PC-9 (cell line): ENCODE data around the gene AGL. TPM values are rescaled to one million over a fixed set of nuclear protein-coding genes. Genes with fewer than 3 reads are reported as not detected.

ENCODE experiments used
- BruUV-seq: library from RNA; stranded (reverse); fragments of 400-500 nt; replicated peaks from 2 replicates; lab custom pipeline; 2021; lab: Mats Ljungman, UMichigan
- CTCF ChIA-PET: fragments of 300-600 bp; sonication (Branson Sonifier 250); formaldehyde crosslinking; loops from one replicate; lab custom pipeline; 2022; ENCODE audit warnings: antibody characterized with exemption; lab: Charles Lee
- POLR2A ChIA-PET: fragments of 300-600 bp; sonication (Branson Sonifier 250); formaldehyde crosslinking; loops from one replicate; lab custom pipeline; 2022; ENCODE audit warnings: antibody characterized with exemption; ENCODE audit not compliant: unreplicated experiment; lab: Charles Lee
- DNase-seq, 2 experiments: peaks; one replicate each; pipeline versions ENCODE4 v3.0.0 to v3.0.0-alpha.2; 2015 to 2022; ENCODE audit warnings: mixed read lengths in 1 of 2
- H2AFZ ChIP-seq: fragments of 200-600 bp; sonication (generic); 2 replicates; pipeline ENCODE4 v1.8.1; 2017; ENCODE audit warnings: antibody characterized with exemption
- H3F3A ChIP-seq: fragments of 200-600 bp; sonication (generic); 2 replicates; pipeline ENCODE4 v1.8.1; 2017; ENCODE audit warnings: antibody characterized with exemption, mild to moderate bottlenecking, low read depth; ENCODE audit not compliant: insufficient read depth
- H3K27ac ChIP-seq: fragments of 200-600 bp; sonication (generic); 2 replicates; pipeline ENCODE4 v1.6.1; 2016; ENCODE audit warnings: mixed run types
- H3K27me3 ChIP-seq: fragments of 200-600 bp; sonication (generic); 2 replicates; pipeline ENCODE4 v1.6.1; 2016; ENCODE audit warnings: low read depth, mixed run types; ENCODE audit not compliant: insufficient read depth
- H3K36me3 ChIP-seq: fragments of 200-600 bp; sonication (generic); 2 replicates; pipeline ENCODE4 v1.6.1; 2016; ENCODE audit warnings: low read depth, mixed run types
- H3K4me1 ChIP-seq: fragments of 200-600 bp; sonication (generic); replicated peaks from 2 replicates; pipeline ENCODE4 v1.6.1; 2016; ENCODE audit warnings: mixed run types; ENCODE audit not compliant: insufficient read depth
- H3K4me2 ChIP-seq: fragments of 200-600 bp; sonication (generic); 2 replicates; pipeline ENCODE4 v1.6.1; 2017; ENCODE audit warnings: mixed run types
- H3K4me3 ChIP-seq: fragments of 200-600 bp; sonication (generic); 2 replicates; pipeline ENCODE4 v1.6.1; 2016; ENCODE audit warnings: mixed run types
- H3K79me2 ChIP-seq: fragments of 200-600 bp; sonication (generic); 2 replicates; pipeline ENCODE4 v1.6.1; 2017; ENCODE audit warnings: low read depth, mixed run types
- H3K9me2 ChIP-seq: fragments of 200-600 bp; sonication (generic); 2 replicates; pipeline ENCODE4 v1.8.1; 2017; ENCODE audit warnings: mild to moderate bottlenecking; ENCODE audit not compliant: insufficient read depth
- H3K9me3 ChIP-seq: fragments of 200-600 bp; sonication (generic); 2 replicates; pipeline ENCODE4 v1.8.1; 2016; ENCODE audit warnings: low read depth; ENCODE audit not compliant: insufficient read depth
- H4K20me1 ChIP-seq: fragments of 200-600 bp; sonication (generic); 2 replicates; pipeline ENCODE4 v1.8.1; 2017; ENCODE audit not compliant: insufficient read depth
- EZH2 ChIP-seq: fragments of 200-600 bp; sonication (generic); IDR thresholded peaks from 2 replicates; pipeline ENCODE4 v1.8.0; 2017; ENCODE audit warnings: antibody characterized with exemption, low read depth
- intact Hi-C: fragments of 100-400 bp; cut with micrococcal nuclease; formaldehyde crosslinking; loops from one replicate; pipeline ENCODE4 v1.10.0; 2022; ENCODE audit not compliant: unreplicated experiment
- total RNA-seq: library from RNA; stranded (reverse); gene quantifications from 2 replicates; pipeline ENCODE4 v1.2.3, GENCODE V29; 2021
- TF ChIP-seq, protein P1 (sequence below): fragments of 200-600 bp; sonication (generic); conservative IDR thresholded peaks from 2 replicates; pipeline ENCODE4 v1.6.1; 2017; ENCODE audit warnings: mixed run types, antibody characterized with exemption, mild to moderate bottlenecking, moderate library complexity

AGL gene
- total RNA-seq, 1 experiment from 2014 or later: 15.7 TPM

DNA sequence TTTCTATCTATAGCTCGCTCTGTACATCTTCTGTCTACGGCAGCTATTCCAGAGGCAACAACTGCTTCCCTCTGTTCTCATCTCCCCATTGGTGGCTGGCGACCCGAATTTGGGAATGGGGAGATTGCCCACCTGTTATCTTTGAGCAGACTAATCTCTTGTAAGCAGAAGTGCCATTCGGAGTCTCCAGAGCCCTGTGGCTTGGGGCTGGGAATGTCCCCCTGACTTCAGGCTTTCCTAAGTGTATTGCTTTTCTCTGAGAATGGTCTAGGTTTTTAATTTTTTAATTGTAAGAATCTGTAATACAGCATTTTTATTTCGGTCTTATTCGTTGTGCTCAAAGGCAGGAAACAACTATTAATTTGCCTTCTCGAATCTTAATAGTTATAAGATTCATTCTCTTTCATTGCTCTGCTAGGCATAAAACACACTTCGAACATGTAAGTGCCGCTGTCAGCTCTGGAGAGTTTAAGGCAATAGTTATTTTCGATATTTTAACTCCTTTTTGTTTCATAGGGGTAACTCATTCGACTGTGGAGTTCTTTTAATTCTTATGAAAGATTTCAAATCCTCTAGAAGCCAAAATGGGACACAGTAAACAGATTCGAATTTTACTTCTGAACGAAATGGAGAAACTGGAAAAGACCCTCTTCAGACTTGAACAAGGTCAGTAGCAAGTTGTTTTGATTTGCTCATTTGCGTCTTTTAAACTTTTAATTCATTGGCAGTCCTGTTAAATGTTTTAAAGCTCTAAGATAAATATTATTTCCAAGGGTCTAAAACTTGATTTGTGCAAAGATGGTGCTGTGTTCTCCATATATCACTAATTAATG is 514 bp downstream of the AGL start:
- Histone ChIP-seq H2AFZ (peak overlapping the region; percentile 100), H3K9me3 (no peaks in the 10 kb centered on the region), H3K79me2 (peaks cover 16% of the 10 kb centered on the region), H3F3A (peaks cover 9% of the 10 kb centered on the region; the same call in 1 of the 2 replicates), H3K27ac (peak overlapping the region; percentile 66), H3K36me3 (no peaks in the 10 kb centered on the region), H4K20me1 (no peaks in the 10 kb centered on the region), H3K9me2 (no peaks in the 10 kb centered on the region), H3K4me2 (peak overlapping the region; percentile 86), H3K27me3 (no peaks in the 10 kb centered on the region), H3K4me1 (peaks cover 20% of the 10 kb centered on the region), H3K4me3 (peak overlapping the region; percentile 76)
- TF ChIP-seq, protein P1, sequence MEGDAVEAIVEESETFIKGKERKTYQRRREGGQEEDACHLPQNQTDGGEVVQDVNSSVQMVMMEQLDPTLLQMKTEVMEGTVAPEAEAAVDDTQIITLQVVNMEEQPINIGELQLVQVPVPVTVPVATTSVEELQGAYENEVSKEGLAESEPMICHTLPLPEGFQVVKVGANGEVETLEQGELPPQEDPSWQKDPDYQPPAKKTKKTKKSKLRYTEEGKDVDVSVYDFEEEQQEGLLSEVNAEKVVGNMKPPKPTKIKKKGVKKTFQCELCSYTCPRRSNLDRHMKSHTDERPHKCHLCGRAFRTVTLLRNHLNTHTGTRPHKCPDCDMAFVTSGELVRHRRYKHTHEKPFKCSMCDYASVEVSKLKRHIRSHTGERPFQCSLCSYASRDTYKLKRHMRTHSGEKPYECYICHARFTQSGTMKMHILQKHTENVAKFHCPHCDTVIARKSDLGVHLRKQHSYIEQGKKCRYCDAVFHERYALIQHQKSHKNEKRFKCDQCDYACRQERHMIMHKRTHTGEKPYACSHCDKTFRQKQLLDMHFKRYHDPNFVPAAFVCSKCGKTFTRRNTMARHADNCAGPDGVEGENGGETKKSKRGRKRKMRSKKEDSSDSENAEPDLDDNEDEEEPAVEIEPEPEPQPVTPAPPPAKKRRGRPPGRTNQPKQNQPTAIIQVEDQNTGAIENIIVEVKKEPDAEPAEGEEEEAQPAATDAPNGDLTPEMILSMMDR: no peak
- TF ChIP-seq EZH2: no peak
- no peak for DNase-seq
- ChIA-PET CTCF (no interaction called here), POLR2A (interaction anchor here (0.6 to 0.9 kb wide), 4 partner anchors 9 to 416 kb away, joined by 4 to 5 read pairs (median 4); no protein-coding TSS in a partner anchor)
- intact Hi-C loops: loop anchor here (2.0 kb wide), 2 partner anchors 120 to 188 kb away; a partner anchor contains a TSS
- BruUV-seq: TSS peak; percentile 50

DNA sequence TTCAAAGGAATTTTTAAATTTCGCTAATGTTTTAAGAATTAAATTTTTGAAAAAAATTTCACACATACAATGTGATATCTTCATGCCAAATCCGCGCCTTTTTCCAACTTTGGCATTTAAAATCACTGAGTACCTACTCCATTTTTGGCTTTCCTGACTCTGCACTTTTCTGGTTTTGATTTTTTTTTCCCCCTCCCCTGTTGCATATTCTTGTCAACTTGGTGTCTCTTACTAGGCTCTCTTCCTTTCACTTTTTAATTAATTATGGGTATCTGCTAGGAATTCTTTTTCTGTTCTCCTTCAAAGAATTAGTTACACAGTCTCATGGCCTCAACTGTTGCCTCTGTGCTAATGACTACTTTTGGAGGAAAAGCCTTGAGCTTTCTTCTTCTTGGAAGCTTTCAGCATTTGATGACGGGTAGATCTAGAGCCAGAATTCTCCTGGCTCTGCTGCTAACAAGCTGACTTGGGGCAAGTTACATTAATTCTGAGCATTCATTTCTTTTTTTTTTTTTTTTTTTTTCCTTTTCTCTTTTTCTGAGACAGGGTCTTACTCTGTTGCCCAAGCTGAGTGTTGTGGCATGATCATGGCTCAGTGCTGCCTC is 1.8 kb downstream of the AGL start:
- Histone ChIP-seq H3K9me3 (no peaks in the 10 kb centered on the region), H2AFZ (0 out of 2 replicates have a peak overlapping the region, but pooled peaks have one; percentile 24), H3K27ac (no peak overlapping the region), H3K4me3 (peak overlapping the region; percentile 76; the same call in 1 of the 2 replicates), H3K4me1 (peaks cover 20% of the 10 kb centered on the region), H3K27me3 (no peaks in the 10 kb centered on the region), H4K20me1 (no peaks in the 10 kb centered on the region), H3K4me2 (peak overlapping the region; percentile 86), H3F3A (peaks cover 9% of the 10 kb centered on the region; the same call in 1 of the 2 replicates), H3K79me2 (peaks cover 16% of the 10 kb centered on the region), H3K36me3 (no peaks in the 10 kb centered on the region), H3K9me2 (no peaks in the 10 kb centered on the region)
- POLR2A ChIA-PET: no interaction called here
- DNase-seq: no peak
- intact Hi-C loops: loop anchor here (2.0 kb wide), 2 partner anchors 119 to 187 kb away; a partner anchor contains a TSS
- no peak for TF ChIP-seq EZH2
- TF ChIP-seq, protein P1: no peak
- CTCF ChIA-PET: interaction anchor here (0.7 kb wide), 1 partner anchor 1174 kb away, joined by 6 read pairs; no protein-coding TSS in a partner anchor
- no TSS peak for BruUV-seq

DNA sequence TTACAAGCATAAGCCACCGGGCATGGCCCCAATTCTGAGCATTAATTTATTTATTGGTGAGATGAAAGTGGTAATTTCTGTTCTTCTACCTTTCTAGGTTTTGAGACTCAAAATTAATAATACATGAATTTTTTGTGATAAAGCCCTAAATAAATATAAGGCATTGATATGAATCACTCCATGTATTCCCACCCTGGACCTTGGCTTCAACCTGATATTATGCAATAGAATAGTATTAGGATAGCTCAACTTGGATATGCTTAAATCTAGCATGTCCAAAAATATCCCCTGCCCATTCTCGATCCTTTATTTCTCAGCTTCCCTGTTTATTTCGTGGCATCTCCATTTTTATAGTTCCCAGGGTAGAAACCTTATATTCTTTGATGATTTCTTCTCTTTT is 2.5 kb downstream of the AGL start:
- H4K20me1 ChIP-seq: no peaks in the 10 kb centered on the region
- ChIA-PET POLR2A (interaction anchor here (0.7 kb wide), 1 partner anchor 376 kb away, joined by 6 read pairs; no protein-coding TSS in a partner anchor), CTCF (interaction anchor here (0.7 kb wide), 1 partner anchor 1173 kb away, joined by 6 read pairs; no protein-coding TSS in a partner anchor)
- H3K27ac ChIP-seq: no peak overlapping the region
- no peak for DNase-seq
- intact Hi-C loops: no loop called here
- H3K4me3 ChIP-seq: no peak overlapping the region
- no peaks in the 10 kb centered on the region for H3K27me3 ChIP-seq
- H2AFZ ChIP-seq: no peak overlapping the region
- no peak for TF ChIP-seq EZH2
- TF ChIP-seq, protein P1: no peak
- H3K9me2 ChIP-seq: no peaks in the 10 kb centered on the region
- H3K79me2 ChIP-seq: peaks cover 16% of the 10 kb centered on the region
- H3F3A ChIP-seq: peaks cover 9% of the 10 kb centered on the region; the same call in 1 of the 2 replicates
- no peaks in the 10 kb centered on the region for H3K9me3 ChIP-seq
- no peak overlapping the region for H3K4me2 ChIP-seq
- H3K4me1 ChIP-seq: peaks cover 20% of the 10 kb centered on the region
- no peaks in the 10 kb centered on the region for H3K36me3 ChIP-seq
- no TSS peak for BruUV-seq
